Natural killer cell treated with Interleukin-12 subunit alpha and Interleukin-12 subunit beta and Interleukin-15 and Interleukin-18, amount 100 ng/mL, for 72 hours (primary cell): ENCODE data around the gene CCND1. TPM values are rescaled to one million over a fixed set of nuclear protein-coding genes. Genes with fewer than 3 reads are reported as not detected.

ENCODE experiments used
- ATAC-seq, 2 donors: fragments of 150-1000 bp; cut with Tn5 transposase in 1 of 2; sonication (Bioruptor Pico), chemical (Tn5 transposase) in 1 of 2; 2 replicates each; pipeline ENCODE4 v1.10.0; 2021
- DNase-seq: peaks from one replicate; pipeline ENCODE4 v3.0.0; 2022; ENCODE audit warnings: low spot score
- H3K27ac Mint-ChIP-seq, 2 donors: 1 replicate in 1 of 2; 2 replicates in 1 of 2; pipeline ENCODE4 v1.8.0; 2022; ENCODE audit warnings: mixed read lengths in 2 of 2, mild to moderate bottlenecking in 1 of 2, moderate library complexity in 1 of 2
- H3K27me3 Mint-ChIP-seq, 2 donors: 1 replicate in 1 of 2; 2 replicates in 1 of 2; pipeline ENCODE4 v1.8.0; 2022; ENCODE audit warnings: mixed read lengths in 2 of 2
- H3K36me3 Mint-ChIP-seq: one replicate; pipeline ENCODE4 v1.8.0; 2022; ENCODE audit warnings: mixed read lengths
- H3K4me1 Mint-ChIP-seq, 2 donors: 1 replicate in 1 of 2; 2 replicates in 1 of 2; pipeline ENCODE4 v1.8.0; 2022; ENCODE audit warnings: low read depth in 2 of 2, mixed read lengths in 2 of 2, mild to moderate bottlenecking in 1 of 2
- H3K4me3 Mint-ChIP-seq: one replicate; pipeline ENCODE4 v1.8.0; 2022; ENCODE audit warnings: mixed read lengths
- H3K9me3 Mint-ChIP-seq: 2 replicates; pipeline ENCODE4 v1.8.0; 2022; ENCODE audit warnings: mixed read lengths
- total RNA-seq, 2 donors: library from RNA; stranded (reverse); gene quantifications; one replicate each; pipeline ENCODE4 v1.2.3, GENCODE V29; 2022

Gene CCND1
- total RNA-seq, 2 donors from 2014 or later, result 0.67 TPM; not detected in 1

GRCh38 chr11:69666752-69667536 lies 26.0 kb downstream of the CCND1 start:
- H3K9me3 Mint-ChIP-seq, result no peaks in the 10 kb centered on the region
- ATAC-seq (no peak), DNase-seq (no peak)
- H3K4me1 Mint-ChIP-seq, result peaks cover 9% of the 10 kb centered on the region in 2 donors
- H3K27ac Mint-ChIP-seq, result no peak overlapping the region
- H3K27me3 Mint-ChIP-seq, result no peaks in the 10 kb centered on the region
- H3K4me3 Mint-ChIP-seq, result no peak overlapping the region
- H3K36me3 Mint-ChIP-seq, result peaks cover 11% of the 10 kb centered on the region

GRCh38 chr11:69667619-69668604 lies 27.0 kb downstream of the CCND1 start:
- Mint-ChIP-seq H3K36me3 (peaks cover 11% of the 10 kb centered on the region), H3K27ac (no peak overlapping the region), H3K27me3 (no peaks in the 10 kb centered on the region), H3K9me3 (no peaks in the 10 kb centered on the region), H3K4me1 (peaks cover 9 to 12% of the 10 kb centered on the region in 2 donors), H3K4me3 (no peak overlapping the region)
- ATAC-seq (no peak), DNase-seq (no peak)

- H3K27me3 Mint-ChIP-seq, result no peaks in the 10 kb centered on the region
- H3K4me1 Mint-ChIP-seq, result peaks cover 16 to 24% of the 10 kb centered on the region in 2 donors
- H3K27ac Mint-ChIP-seq, result no peak overlapping the region
Observed at GRCh38 chr11:69669486-69669885, 28.5 kb downstream of the CCND1 start.

GRCh38 chr11:69670158-69670845 lies 29.3 kb downstream of the CCND1 start:
- no peaks in the 10 kb centered on the region for H3K9me3 Mint-ChIP-seq
- peaks cover 19 to 27% of the 10 kb centered on the region in 2 donors for H3K4me1 Mint-ChIP-seq
- DNase-seq (no peak), ATAC-seq (no peak)
- no peak overlapping the region for H3K27ac Mint-ChIP-seq
- H3K27me3 Mint-ChIP-seq, result no peaks in the 10 kb centered on the region
- peaks cover 15% of the 10 kb centered on the region for H3K36me3 Mint-ChIP-seq
- no peak overlapping the region for H3K4me3 Mint-ChIP-seq

More at GRCh38 chr11:69669486-69669885, 28.5 kb downstream of the CCND1 start:
- no peak overlapping the region for H3K4me3 Mint-ChIP-seq
- ATAC-seq, result no peak
- peaks cover 15% of the 10 kb centered on the region for H3K36me3 Mint-ChIP-seq
- H3K9me3 Mint-ChIP-seq, result no peaks in the 10 kb centered on the region
- DNase-seq, result no peak

- Mint-ChIP-seq H3K27ac (no peak overlapping the region), H3K4me3 (no peak overlapping the region), H3K27me3 (no peaks in the 10 kb centered on the region), H3K36me3 (peaks cover 15% of the 10 kb centered on the region), H3K9me3 (no peaks in the 10 kb centered on the region), H3K4me1 (peaks cover 21 to 27% of the 10 kb centered on the region in 2 donors)
- DNase-seq (no peak), ATAC-seq (no peak)
Observed at GRCh38 chr11:69671734-69672465, 30.9 kb downstream of the CCND1 start.

GRCh38 chr11:69674267-69674885 lies 33.4 kb downstream of the CCND1 start:
- peak overlapping the region; percentile 81 to 88 for H3K27ac Mint-ChIP-seq
- H3K27me3 Mint-ChIP-seq, result no peaks in the 10 kb centered on the region
- H3K36me3 Mint-ChIP-seq, result peaks cover 9% of the 10 kb centered on the region
- H3K4me3 Mint-ChIP-seq, result peak overlapping the region; percentile 96
- ATAC-seq (no peak), DNase-seq (no peak)
- H3K9me3 Mint-ChIP-seq, result no peaks in the 10 kb centered on the region
- H3K4me1 Mint-ChIP-seq, result peaks cover 21 to 23% of the 10 kb centered on the region in 2 donors

GRCh38 chr11:69674886-69675714 lies 34.1 kb downstream of the CCND1 start, which contains the start of gene LTO1:
Gene LTO1 (minus strand): TSS chr11:69675353. CDS start chr11:69675239, 114 bp downstream.
- ATAC-seq (peak; percentile 97 to 99), DNase-seq (peak; percentile 95)
- peaks cover 9% of the 10 kb centered on the region for H3K36me3 Mint-ChIP-seq
- peak within 1 kb of the TSS; percentile 96 for H3K4me3 Mint-ChIP-seq
- H3K4me1 Mint-ChIP-seq, result peaks cover 21 to 23% of the 10 kb centered on the region in 2 donors
- H3K27ac Mint-ChIP-seq, result peak within 1 kb of the TSS; percentile 81 to 88
- H3K27me3 Mint-ChIP-seq, result no peaks in the 10 kb centered on the region
- no peaks in the 10 kb centered on the region for H3K9me3 Mint-ChIP-seq

GRCh38 chr11:69677749-69678148 lies 36.8 kb downstream of the CCND1 start:
- Mint-ChIP-seq H3K4me1 (peaks cover 12 to 16% of the 10 kb centered on the region in 2 donors), H3K36me3 (peaks cover 5% of the 10 kb centered on the region), H3K27me3 (no peaks in the 10 kb centered on the region), H3K9me3 (no peaks in the 10 kb centered on the region), H3K27ac (no peak overlapping the region), H3K4me3 (no peak overlapping the region)
- ATAC-seq (no peak), DNase-seq (no peak)

- Mint-ChIP-seq H3K27me3 (peaks cover 0 to 2% of the 10 kb centered on the region in 2 donors), H3K9me3 (no peaks in the 10 kb centered on the region), H3K36me3 (no peaks in the 10 kb centered on the region), H3K4me1 (peaks cover 0 to 3% of the 10 kb centered on the region in 2 donors), H3K4me3 (no peak overlapping the region), H3K27ac (no peak overlapping the region)
- DNase-seq (no peak), ATAC-seq (no peak)
Observed at GRCh38 chr11:69680688-69681087, 39.7 kb downstream of the CCND1 start.

GRCh38 chr11:69682221-69682620 lies 41.3 kb downstream of the CCND1 start:
- Mint-ChIP-seq H3K4me1 (peaks cover 0 to 3% of the 10 kb centered on the region in 2 donors), H3K4me3 (no peak overlapping the region), H3K9me3 (no peaks in the 10 kb centered on the region), H3K27me3 (peaks cover 0 to 4% of the 10 kb centered on the region in 2 donors), H3K36me3 (no peaks in the 10 kb centered on the region), H3K27ac (no peak overlapping the region)
- ATAC-seq (no peak), DNase-seq (no peak)

- ATAC-seq (no peak), DNase-seq (no peak)
- no peak overlapping the region for H3K4me3 Mint-ChIP-seq
- H3K36me3 Mint-ChIP-seq, result no peaks in the 10 kb centered on the region
- H3K27ac Mint-ChIP-seq, result no peak overlapping the region
- peaks cover 0 to 4% of the 10 kb centered on the region in 2 donors for H3K27me3 Mint-ChIP-seq
- no peaks in the 10 kb centered on the region for H3K9me3 Mint-ChIP-seq
- H3K4me1 Mint-ChIP-seq, result peaks cover 0 to 3% of the 10 kb centered on the region in 2 donors
Observed at GRCh38 chr11:69682681-69683326, 41.8 kb downstream of the CCND1 start.
